Measurements from ENCODE around the gene SMG7. TPM values are rescaled to one million over a fixed set of nuclear protein-coding genes. Genes with fewer than 3 reads are reported as not detected.

The SMG7 gene
- total RNA-seq, 1 experiment from 2014 or later, result 65.2 TPM

DNA sequence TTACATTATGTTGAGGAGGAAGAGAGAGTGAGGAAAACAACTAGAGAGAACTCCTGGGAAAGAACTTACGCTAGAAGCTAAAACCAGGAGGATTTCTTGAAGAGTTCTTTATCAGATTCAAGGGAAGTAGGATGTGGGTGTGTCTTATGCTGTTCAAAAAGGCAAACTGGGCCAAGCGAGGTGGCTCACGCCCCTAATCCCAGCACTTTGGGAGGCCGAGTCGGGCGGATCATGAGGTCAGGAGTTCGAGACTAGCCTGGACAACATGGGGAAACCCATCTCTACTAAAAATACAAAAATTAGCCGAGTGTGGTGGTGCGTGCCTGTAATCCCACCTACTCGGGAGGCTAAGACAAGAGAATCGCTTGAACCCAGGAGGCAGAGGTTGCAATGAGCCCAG is 23.1 kb downstream of the SMG7 start:
- Histone ChIP-seq H3K36me3 (ENCODE audit: control insufficient read depth, insufficient read depth, low read length) (no peaks in the 10 kb centered on the region), H3K9me3 (ENCODE audit: control insufficient read depth, insufficient read depth, low read depth, low read length) (no peaks in the 10 kb centered on the region), H3K4me3 (ENCODE audit: low read depth in 2 of 2, low read length in 2 of 2) (no peak overlapping the region), H3K27ac (ENCODE audit: low read length) (no peak overlapping the region), H3K27me3 (ENCODE audit: control insufficient read depth, insufficient read depth, low read length) (no peaks in the 10 kb centered on the region), H3K4me1 (ENCODE audit: control insufficient read depth, insufficient read depth, low read length) (no peaks in the 10 kb centered on the region)
- ChIA-PET CTCF (interaction anchor here (0.7 kb wide), 1 partner anchor 255 kb away, joined by 3 read pairs; no protein-coding TSS in a partner anchor), POLR2A (interaction anchor here (0.9 kb wide), 1 partner anchor 13 kb away, joined by 3 read pairs; no protein-coding TSS in a partner anchor)
- in situ Hi-C loops (cut with HindIII; ENCODE audit: low pct_unique_long_range_greater_than_20kb, low sequenced_read_pairs) (no loop called here), intact Hi-C loops (cut with micrococcal nuclease; ENCODE audit: unreplicated experiment) (no loop called here)
- DNase-seq (ENCODE audit: low read depth, low spot score) (no peak), ATAC-seq (no peak)
- no peak for TF ChIP-seq TCF7L2 (IDR thresholded peaks at IDR 0.05; ENCODE audit: low read depth, low read length)
- no peak for TF ChIP-seq SIN3A (IDR thresholded peaks at IDR 0.05; ENCODE audit: borderline replicate concordance, insufficient read depth, low read depth, low read length)
- no peak for TF ChIP-seq POLR2AphosphoS5 (IDR thresholded peaks at IDR 0.05; ENCODE audit: low read depth, low read length)
- TF ChIP-seq REST (IDR thresholded peaks at IDR 0.05; ENCODE audit: insufficient read depth in 1 of 2, low read depth in 2 of 2, low read length in 1 of 2), result no peak
- TF ChIP-seq, protein P1, sequence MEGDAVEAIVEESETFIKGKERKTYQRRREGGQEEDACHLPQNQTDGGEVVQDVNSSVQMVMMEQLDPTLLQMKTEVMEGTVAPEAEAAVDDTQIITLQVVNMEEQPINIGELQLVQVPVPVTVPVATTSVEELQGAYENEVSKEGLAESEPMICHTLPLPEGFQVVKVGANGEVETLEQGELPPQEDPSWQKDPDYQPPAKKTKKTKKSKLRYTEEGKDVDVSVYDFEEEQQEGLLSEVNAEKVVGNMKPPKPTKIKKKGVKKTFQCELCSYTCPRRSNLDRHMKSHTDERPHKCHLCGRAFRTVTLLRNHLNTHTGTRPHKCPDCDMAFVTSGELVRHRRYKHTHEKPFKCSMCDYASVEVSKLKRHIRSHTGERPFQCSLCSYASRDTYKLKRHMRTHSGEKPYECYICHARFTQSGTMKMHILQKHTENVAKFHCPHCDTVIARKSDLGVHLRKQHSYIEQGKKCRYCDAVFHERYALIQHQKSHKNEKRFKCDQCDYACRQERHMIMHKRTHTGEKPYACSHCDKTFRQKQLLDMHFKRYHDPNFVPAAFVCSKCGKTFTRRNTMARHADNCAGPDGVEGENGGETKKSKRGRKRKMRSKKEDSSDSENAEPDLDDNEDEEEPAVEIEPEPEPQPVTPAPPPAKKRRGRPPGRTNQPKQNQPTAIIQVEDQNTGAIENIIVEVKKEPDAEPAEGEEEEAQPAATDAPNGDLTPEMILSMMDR (IDR thresholded peaks at IDR 0.05), result no peak
- BruUV-seq (replicated peaks), result no TSS peak

DNA sequence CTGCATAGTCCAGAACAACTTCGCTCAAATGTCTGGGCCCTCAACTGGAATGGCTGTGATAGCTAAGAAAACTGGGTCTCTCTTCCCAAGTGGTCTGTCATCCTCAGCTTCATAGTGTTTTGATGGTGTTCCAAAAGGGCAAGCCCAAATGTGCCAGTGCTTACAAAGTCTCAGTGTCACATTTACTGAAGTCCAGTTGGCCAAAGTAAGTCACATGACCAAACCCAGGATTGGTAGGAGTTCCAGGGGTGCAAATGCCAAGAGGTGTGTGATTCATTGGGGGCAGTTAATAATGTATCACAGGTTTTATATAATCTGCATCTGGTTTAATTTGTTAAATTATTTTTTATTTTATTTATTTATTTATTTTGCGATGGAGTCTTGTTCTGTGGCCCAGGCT is 24.9 kb downstream of the SMG7 start:
- DNase-seq (ENCODE audit: low read depth, low spot score), result no peak
- Histone ChIP-seq H3K9me3 (ENCODE audit: control insufficient read depth, insufficient read depth, low read depth, low read length) (no peaks in the 10 kb centered on the region), H3K27ac (ENCODE audit: low read length) (no peak overlapping the region), H3K27me3 (ENCODE audit: control insufficient read depth, insufficient read depth, low read length) (no peaks in the 10 kb centered on the region), H3K4me1 (ENCODE audit: control insufficient read depth, insufficient read depth, low read length) (no peaks in the 10 kb centered on the region), H3K36me3 (ENCODE audit: control insufficient read depth, insufficient read depth, low read length) (no peaks in the 10 kb centered on the region), H3K4me3 (ENCODE audit: low read depth in 2 of 2, low read length in 2 of 2) (no peak overlapping the region)
- TF ChIP-seq SIN3A (IDR thresholded peaks at IDR 0.05; ENCODE audit: borderline replicate concordance, insufficient read depth, low read depth, low read length) (no peak), TCF7L2 (IDR thresholded peaks at IDR 0.05; ENCODE audit: low read depth, low read length) (no peak), REST (IDR thresholded peaks at IDR 0.05; ENCODE audit: insufficient read depth in 1 of 2, low read depth in 2 of 2, low read length in 1 of 2) (no peak), POLR2AphosphoS5 (IDR thresholded peaks at IDR 0.05; ENCODE audit: low read depth, low read length) (no peak)
- TF ChIP-seq, protein P1 (IDR thresholded peaks at IDR 0.05), result no peak
- intact Hi-C loops (cut with micrococcal nuclease; ENCODE audit: unreplicated experiment), result no loop called here
- BruUV-seq (replicated peaks), result no TSS peak
- in situ Hi-C loops (cut with HindIII; ENCODE audit: low pct_unique_long_range_greater_than_20kb, low sequenced_read_pairs), result no loop called here
- ChIA-PET POLR2A (no interaction called here), CTCF (no interaction called here)
- no peak for ATAC-seq
